ENCODE results near the gene SLC10A3. TPM values are rescaled to one million over a fixed set of nuclear protein-coding genes. Genes with fewer than 3 reads are reported as not detected.

SLC10A3 gene
- total RNA-seq, 1 experiment from 2014 or later, result 42.1 TPM

DNA sequence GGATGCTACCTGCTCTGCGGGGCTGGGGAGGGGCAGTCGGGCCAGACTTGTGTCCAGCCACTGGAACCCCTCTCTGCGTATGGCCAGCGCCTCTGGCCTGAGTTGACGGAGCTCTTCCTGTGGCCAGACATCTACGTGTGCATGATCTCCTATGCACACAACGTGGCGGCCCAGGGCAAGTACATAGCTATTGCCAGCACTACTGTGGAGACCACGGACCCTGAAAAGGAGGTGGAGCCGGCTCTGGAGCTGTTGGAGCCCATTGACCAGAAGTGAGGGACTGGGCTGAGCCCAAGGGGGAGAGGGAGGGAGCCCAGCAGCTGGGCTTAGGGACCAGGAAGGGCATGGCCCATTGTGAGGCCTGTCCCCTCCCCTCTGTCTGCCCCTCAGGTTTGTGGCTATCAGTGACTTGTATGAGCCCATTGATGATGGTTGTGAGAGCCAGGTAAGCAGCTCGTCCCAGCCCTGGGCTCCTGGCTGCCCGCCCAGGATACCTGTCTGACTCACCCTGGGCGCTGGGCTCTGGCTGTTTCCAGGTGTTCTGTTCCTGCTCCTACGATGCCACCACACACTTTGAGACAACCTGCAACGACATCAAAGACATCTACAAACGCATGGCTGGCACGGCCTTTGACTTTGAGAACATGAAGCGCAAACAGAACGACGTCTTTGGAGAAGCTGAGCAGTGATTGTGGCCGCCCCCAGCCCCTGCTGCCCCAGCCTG, 48.3 kb downstream of the SLC10A3 start:
- Histone ChIP-seq H3K27ac (ENCODE audit: low read length) (no peak overlapping the region), H2AFZ (ENCODE audit: low read length) (no peak overlapping the region), H3K9me2 (replicated peaks; ENCODE audit: low read length) (no peaks in the 10 kb centered on the region), H3K27me3 (ENCODE audit: low read length) (no peaks in the 10 kb centered on the region), H3K9me3 (ENCODE audit: low read length) (no peaks in the 10 kb centered on the region), H3K4me2 (ENCODE audit: low read length) (no peak overlapping the region), H3K79me2 (ENCODE audit: low read length) (peaks cover 54% of the 10 kb centered on the region), H4K20me1 (ENCODE audit: low read length) (peaks cover 11% of the 10 kb centered on the region), H3K4me3 (ENCODE audit: low read length) (no peak overlapping the region), H3K36me3 (ENCODE audit: low read depth, low read length) (peaks cover 4% of the 10 kb centered on the region; the same call in 1 of the 2 replicates), H3F3A (ENCODE audit: low read length, unreplicated experiment) (no peaks in the 10 kb centered on the region), H3K4me1 (ENCODE audit: insufficient read depth, low read length) (peaks cover 35% of the 10 kb centered on the region), H3K9ac (ENCODE audit: low read length) (no peak overlapping the region)
- DNase-seq (peak; percentile 74), ATAC-seq (no peak; the same call in 1 of the 2 replicates)
- TF ChIP-seq EZH2 (IDR thresholded peaks at IDR 0.05; ENCODE audit: low read length, unreplicated experiment) (no peak), EZH2phosphoT487 (IDR thresholded peaks at IDR 0.05; ENCODE audit: borderline replicate concordance, low read length) (no peak), CTCF (conservative IDR thresholded peaks at IDR 0.05; ENCODE audit: low read depth, low read length) (no peak)
- intact Hi-C loops (cut with micrococcal nuclease), result loop anchor here (5.0 kb wide), 1 partner anchor 35 kb away; the partner anchor contains the start of gene LAGE3
- BruUV-seq (replicated peaks), result TSS peak; percentile 28
- POLR2A ChIA-PET (ENCODE audit: unreplicated experiment), result no interaction called here
- CTCF ChIA-PET, result no interaction called here

DNA sequence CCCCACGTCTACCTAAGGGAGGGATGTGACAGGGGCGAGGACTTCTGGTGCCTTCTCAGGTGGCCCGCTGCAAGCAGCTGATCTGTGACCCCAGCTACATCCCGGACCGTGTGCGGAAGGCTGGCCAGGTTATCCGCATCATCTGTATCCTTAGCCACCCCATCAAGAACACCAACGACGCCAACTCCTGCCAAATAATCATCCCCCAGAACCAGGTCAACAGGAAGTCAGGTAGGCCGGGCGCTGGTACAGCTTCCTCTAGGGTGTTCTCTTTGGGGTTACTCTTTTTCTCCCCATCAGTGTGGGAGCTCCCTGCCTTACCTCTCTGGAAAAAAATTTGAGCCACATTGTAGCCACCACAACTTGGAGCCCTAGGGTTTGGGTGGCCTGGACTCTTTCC, 48.9 kb downstream of the SLC10A3 start:
- H3K27me3 ChIP-seq (ENCODE audit: low read length), result no peaks in the 10 kb centered on the region
- H4K20me1 ChIP-seq (ENCODE audit: low read length), result peaks cover 11% of the 10 kb centered on the region
- H3K4me2 ChIP-seq (ENCODE audit: low read length), result no peak overlapping the region
- POLR2A ChIA-PET (ENCODE audit: unreplicated experiment), result no interaction called here
- H3K9me2 ChIP-seq (replicated peaks; ENCODE audit: low read length), result no peaks in the 10 kb centered on the region
- intact Hi-C loops (cut with micrococcal nuclease), result loop anchor here (5.0 kb wide), 1 partner anchor 36 kb away; the partner anchor contains the start of gene LAGE3
- peaks cover 35% of the 10 kb centered on the region for H3K4me1 ChIP-seq (ENCODE audit: insufficient read depth, low read length)
- H3K9me3 ChIP-seq (ENCODE audit: low read length), result no peaks in the 10 kb centered on the region
- CTCF ChIA-PET, result no interaction called here
- DNase-seq (no peak), ATAC-seq (no peak)
- peaks cover 4% of the 10 kb centered on the region; the same call in 1 of the 2 replicates for H3K36me3 ChIP-seq (ENCODE audit: low read depth, low read length)
- H3K27ac ChIP-seq (ENCODE audit: low read length), result no peak overlapping the region
- TF ChIP-seq CTCF (conservative IDR thresholded peaks at IDR 0.05; ENCODE audit: low read depth, low read length) (no peak), EZH2phosphoT487 (IDR thresholded peaks at IDR 0.05; ENCODE audit: borderline replicate concordance, low read length) (no peak), EZH2 (IDR thresholded peaks at IDR 0.05; ENCODE audit: low read length, unreplicated experiment) (no peak)
- no TSS peak for BruUV-seq (replicated peaks)
- peaks cover 56% of the 10 kb centered on the region for H3K79me2 ChIP-seq (ENCODE audit: low read length)
- no peak overlapping the region for H3K9ac ChIP-seq (ENCODE audit: low read length)
- no peak overlapping the region for H3K4me3 ChIP-seq (ENCODE audit: low read length)
- H3F3A ChIP-seq (ENCODE audit: low read length, unreplicated experiment), result no peaks in the 10 kb centered on the region
- no peak overlapping the region for H2AFZ ChIP-seq (ENCODE audit: low read length)

All from PC-3 (cell line).